ENCODE measurements around the gene OR52A5.

- TF ChIP-seq CTCF (conservative IDR thresholded peaks at IDR 0.05; ENCODE audit: low read depth, low read length) (no peak), EZH2 (IDR thresholded peaks at IDR 0.05; ENCODE audit: low read length, unreplicated experiment) (no peak), EZH2phosphoT487 (IDR thresholded peaks at IDR 0.05; ENCODE audit: borderline replicate concordance, low read length) (no peak)
Measured at GRCh38 chr11:5102246-5102645, 35.9 kb downstream of the OR52A5 start.

Measured in PC-3 (cell line).